Right lobe of liver (tissue), 4 donors: ENCODE measurements around the gene DOCK3.

ENCODE experiments used
- CTCF ChIP-seq, 4 donors: fragments of 200-600 bp in 3 of 4; fragments of 450-650 bp in 1 of 4; IDR thresholded peaks; one replicate each; pipeline versions ENCODE4 v1.5.1 to v1.8.0; 2016 to 2022; ENCODE audit warnings: antibody characterized with exemption in 4 of 4, mild to moderate bottlenecking in 2 of 4
- POLR2A ChIP-seq: fragments of 450-650 bp; IDR thresholded peaks from one replicate; pipeline ENCODE4 v1.6.1; 2017; ENCODE audit warnings: antibody characterized with exemption, mild to moderate bottlenecking
- donor health status: DM: no; HTN: no; CAD: no.
- donor health status: DM: no; HTN: no; CAD: no.
- donor health status: DM: no; HTN: yes; CAD: no.

GRCh38 chr3:51024121-51024520 lies 349.4 kb downstream of the DOCK3 start:
- no peak for TF ChIP-seq CTCF (IDR thresholded peaks at IDR 0.05)
- no peak for TF ChIP-seq POLR2A
